Inflammatory macrophage treated with lipopolysaccharide for 4 hours (primary cell): ENCODE measurements around the gene PXK.
A peak's percentile ranks its signal among the peaks of the same experiment; 100 is the strongest.

Experiments used
- DNase-seq: peaks from one replicate; pipeline ENCODE4 v3.0.0-alpha.2; 2020

The PXK gene

GRCh38 chr3:58386626-58387365, 54.1 kb downstream of the PXK start:
- DNase-seq, result no peak

- no peak for DNase-seq
These were observed 55.2 kb downstream of the PXK start for GRCh38 chr3:58387650-58388546.

DNA sequence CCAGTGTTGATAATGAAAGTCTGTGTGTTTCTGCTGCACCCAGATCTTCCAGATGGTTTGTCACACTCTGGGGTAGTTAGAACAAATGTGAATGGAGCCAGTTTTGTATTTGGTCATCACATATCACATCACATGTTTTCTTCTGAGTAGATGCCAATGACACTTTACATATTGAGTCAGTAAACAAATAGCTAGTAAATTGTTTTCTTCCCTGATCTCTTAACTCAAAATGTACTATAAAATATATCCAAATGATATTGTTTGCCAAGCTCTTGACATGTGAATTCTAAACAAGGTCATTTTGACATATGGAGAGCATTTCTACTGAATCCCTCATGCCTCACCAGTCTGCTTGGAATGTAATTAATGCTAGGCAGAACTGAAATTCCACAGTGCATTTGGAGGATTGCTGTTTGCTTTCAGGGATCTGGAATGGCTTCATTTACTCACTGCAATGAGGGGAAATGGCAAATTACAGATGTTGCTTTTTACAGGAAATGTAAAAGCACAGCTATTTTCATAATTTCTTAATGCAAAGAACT, 55.9 kb downstream of the PXK start:
- DNase-seq, result peak; percentile 55

GRCh38 chr3:58391156-58391865, 58.6 kb downstream of the PXK start:
- no peak for DNase-seq

DNA sequence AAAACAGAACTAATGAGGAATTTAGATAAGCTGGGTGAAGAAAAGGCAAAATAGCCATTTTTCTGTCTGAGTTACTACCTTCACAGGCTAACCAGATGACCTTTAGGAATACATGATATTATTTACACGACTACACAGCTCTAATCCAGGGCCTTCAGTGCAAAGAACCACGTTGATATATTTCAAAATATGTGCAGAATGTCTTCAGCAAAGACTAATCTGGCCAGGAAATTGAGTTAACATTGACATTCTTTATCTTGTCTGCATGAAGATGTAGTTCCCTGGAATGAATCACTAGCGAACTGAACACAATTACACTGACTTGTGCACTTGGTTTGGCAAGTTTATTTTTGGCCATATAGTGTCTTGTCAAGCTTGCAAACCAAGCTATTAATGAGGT, 59.5 kb downstream of the PXK start:
- no peak for DNase-seq

- no peak for DNase-seq
These were observed 61.6 kb downstream of the PXK start for GRCh38 chr3:58394339-58394738.

GRCh38 chr3:58398669-58399333, 66.1 kb downstream of the PXK start:
- no peak for DNase-seq

GRCh38 chr3:58403513-58404109, 70.9 kb downstream of the PXK start:
- DNase-seq, result no peak

- peak; percentile 47 for DNase-seq
These were observed 71.7 kb downstream of the PXK start for GRCh38 chr3:58404396-58404795.

- no peak for DNase-seq
These were observed 76.2 kb downstream of the PXK start for GRCh38 chr3:58408906-58409305.

DNA sequence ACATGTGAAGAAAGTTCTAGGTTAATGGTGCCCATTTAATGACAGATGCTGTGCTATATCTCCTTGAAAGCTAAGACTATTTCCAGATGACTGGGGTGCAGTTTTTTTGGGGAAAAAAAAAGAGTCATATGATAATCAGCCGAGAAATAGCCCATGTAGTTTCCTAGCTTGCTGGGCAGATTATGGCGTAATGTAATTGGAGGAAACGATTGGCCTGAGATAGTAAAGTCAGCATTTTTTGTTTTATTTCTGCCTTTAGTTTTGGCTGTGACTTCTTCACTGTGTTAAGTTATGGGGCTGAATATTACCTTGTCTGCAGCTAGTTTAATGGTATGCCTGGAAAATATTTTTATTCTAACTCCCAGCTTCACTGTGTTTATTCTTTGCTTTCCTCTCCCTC, 77.0 kb downstream of the PXK start:
- DNase-seq, result peak; percentile 41

DNA sequence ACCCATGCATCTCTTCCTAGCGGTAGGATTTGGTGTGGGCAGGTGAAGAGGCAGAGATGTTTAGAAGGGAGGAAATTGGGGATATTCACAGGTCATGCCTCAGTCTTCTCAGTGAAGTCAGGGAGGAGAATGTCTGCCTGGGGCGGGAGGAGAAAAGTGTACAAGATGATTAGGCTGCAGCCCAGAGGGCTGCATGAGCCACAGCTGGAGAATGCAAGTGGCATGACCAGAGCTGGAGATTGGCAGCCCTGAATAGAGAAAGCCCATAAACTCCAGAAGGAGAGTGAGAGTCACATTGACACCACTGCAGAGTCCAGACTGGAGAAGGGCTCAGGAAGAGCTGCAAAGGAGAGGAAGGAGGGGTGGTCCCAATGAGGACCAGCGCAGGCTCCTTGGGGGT, 78.3 kb downstream of the PXK start:
- DNase-seq, result no peak

GRCh38 chr3:58411851-58412830, 79.4 kb downstream of the PXK start:
- DNase-seq, result no peak

GRCh38 chr3:58414538-58415197, 82.0 kb downstream of the PXK start:
- DNase-seq, result peak; percentile 61

GRCh38 chr3:58416191-58416590, 83.5 kb downstream of the PXK start:
- no peak for DNase-seq

GRCh38 chr3:58417075-58417474, 84.4 kb downstream of the PXK start:
- no peak for DNase-seq

DNA sequence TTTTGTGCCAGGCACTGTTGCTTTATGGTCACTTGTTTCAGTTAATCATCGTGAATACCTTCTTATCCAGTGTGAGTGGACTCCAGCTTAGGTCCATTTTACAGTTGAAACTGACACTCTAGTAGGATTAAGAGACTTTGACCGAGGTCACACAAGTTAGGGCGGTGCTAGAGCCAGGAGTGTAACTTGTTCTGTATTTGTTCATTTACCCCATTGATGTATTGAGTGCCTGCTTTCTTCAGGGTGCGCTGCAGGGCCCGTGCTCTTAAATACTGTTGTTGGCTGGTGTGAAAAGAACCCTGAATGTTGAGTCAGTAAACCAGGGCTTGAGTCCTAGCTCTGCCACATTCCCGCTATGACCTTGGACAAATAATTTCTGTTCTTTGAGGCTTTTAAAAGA, 85.5 kb downstream of the PXK start:
- DNase-seq, result no peak

DNA sequence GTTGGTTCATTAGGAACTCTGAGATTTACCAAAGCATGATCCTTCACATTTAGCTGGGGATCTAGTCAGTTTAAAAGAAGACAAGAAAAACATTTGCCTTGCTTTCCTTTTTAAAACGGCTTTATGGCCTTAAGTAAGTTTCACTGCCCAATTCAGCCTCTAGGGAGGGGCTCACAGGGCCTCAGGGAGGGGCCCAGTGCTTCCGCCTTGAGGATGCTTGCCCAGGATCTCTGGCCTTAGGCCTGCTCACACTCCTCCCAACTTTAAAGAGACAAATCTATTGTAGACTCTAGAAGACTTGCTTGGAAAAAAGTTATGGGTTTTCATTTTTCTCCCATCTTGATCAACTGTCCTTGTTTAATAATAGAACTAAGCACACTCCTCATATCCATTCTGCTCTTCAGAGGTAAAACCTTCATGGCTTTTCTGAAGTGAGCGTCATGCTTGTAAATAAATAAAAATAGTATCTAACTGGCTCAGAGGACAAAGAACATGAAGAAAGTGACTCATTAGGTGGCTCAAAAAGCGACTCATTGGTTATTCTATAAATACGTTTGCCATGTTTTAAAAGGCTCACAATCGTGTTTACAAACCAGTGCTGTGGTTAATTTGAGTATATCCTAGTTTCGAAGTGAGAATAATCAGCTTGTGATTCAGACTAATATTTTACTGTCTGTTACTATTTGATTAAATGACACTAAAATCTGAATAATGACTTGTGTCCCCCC, 87.3 kb downstream of the PXK start:
- peak; percentile 4 for DNase-seq

- DNase-seq, result no peak
These were observed 88.3 kb downstream of the PXK start for GRCh38 chr3:58421004-58421403.
